Glutamatergic neuron (in vitro differentiated cells): Measurements from ENCODE around the gene IL16. TPM values are rescaled to one million over a fixed set of nuclear protein-coding genes. Genes with fewer than 3 reads are reported as not detected.

Experiments
- DNase-seq: peaks from one replicate; pipeline ENCODE4 v3.0.0; 2022
- H3K27ac Mint-ChIP-seq: one replicate; pipeline ENCODE4 v1.8.0; 2020; ENCODE audit warnings: mild to moderate bottlenecking, mixed read lengths, inconsistent platforms; ENCODE audit not compliant: unreplicated experiment
- H3K27me3 Mint-ChIP-seq: one replicate; pipeline ENCODE4 v1.8.0; 2020; ENCODE audit warnings: mild to moderate bottlenecking, moderate library complexity, mixed read lengths, inconsistent platforms; ENCODE audit not compliant: unreplicated experiment
- H3K36me3 Mint-ChIP-seq: one replicate; pipeline ENCODE4 v1.8.0; 2020; ENCODE audit warnings: mild to moderate bottlenecking, mixed read lengths, inconsistent platforms; ENCODE audit not compliant: unreplicated experiment
- H3K4me1 Mint-ChIP-seq: one replicate; pipeline ENCODE4 v1.8.0; 2020; ENCODE audit warnings: mild to moderate bottlenecking, low read depth, mixed read lengths, inconsistent platforms; ENCODE audit not compliant: unreplicated experiment
- H3K4me3 Mint-ChIP-seq: one replicate; pipeline ENCODE4 v1.8.0; 2020; ENCODE audit warnings: mild to moderate bottlenecking, mixed read lengths, inconsistent platforms; ENCODE audit not compliant: unreplicated experiment
- H3K9me3 Mint-ChIP-seq: one replicate; pipeline ENCODE4 v1.8.0; 2020; ENCODE audit warnings: mild to moderate bottlenecking, moderate library complexity, mixed read lengths, inconsistent platforms; ENCODE audit not compliant: unreplicated experiment
- CTCF ChIP-seq: fragments of 200-600 bp; sonication (generic); IDR thresholded peaks from one replicate; pipeline ENCODE4 v1.5.0; 2021; ENCODE audit not compliant: partially characterized antibody, unreplicated experiment
- total RNA-seq: library from RNA; stranded (reverse); fragmentation: NEBNext Ultra II Directional; extraction: Animal tissue kit (Norgen Biotek cat#: 25700); gene quantifications from one replicate; pipeline ENCODE4 v1.2.1, GENCODE V29; 2021; ENCODE audit not compliant: unreplicated experiment

Gene IL16
- total RNA-seq, 1 donor from 2014 or later: 0.27 TPM

GRCh38 chr15:81336568-81336967, 139.9 kb downstream of the IL16 start:
- Mint-ChIP-seq H3K27me3 (peaks cover 3% of the 10 kb centered on the region), H3K4me1 (peaks cover 14% of the 10 kb centered on the region), H3K36me3 (no peaks in the 10 kb centered on the region), H3K4me3 (no peak overlapping the region), H3K27ac (no peak overlapping the region), H3K9me3 (peaks cover 2% of the 10 kb centered on the region)
- no peak for TF ChIP-seq CTCF
- DNase-seq: no peak

- peaks cover 14% of the 10 kb centered on the region for H3K4me1 Mint-ChIP-seq
- no peak for TF ChIP-seq CTCF
- peaks cover 2% of the 10 kb centered on the region for H3K27me3 Mint-ChIP-seq
- no peak overlapping the region for H3K4me3 Mint-ChIP-seq
- DNase-seq: no peak
- H3K9me3 Mint-ChIP-seq: peaks cover 2% of the 10 kb centered on the region
- no peak overlapping the region for H3K27ac Mint-ChIP-seq
- no peaks in the 10 kb centered on the region for H3K36me3 Mint-ChIP-seq
Measured at GRCh38 chr15:81337241-81337640, 140.6 kb downstream of the IL16 start.

GRCh38 chr15:81337713-81338157, 141.1 kb downstream of the IL16 start:
- Mint-ChIP-seq H3K36me3 (no peaks in the 10 kb centered on the region), H3K4me3 (no peak overlapping the region), H3K4me1 (peaks cover 14% of the 10 kb centered on the region), H3K9me3 (peaks cover 2% of the 10 kb centered on the region), H3K27ac (no peak overlapping the region), H3K27me3 (peaks cover 2% of the 10 kb centered on the region)
- no peak for TF ChIP-seq CTCF
- no peak for DNase-seq

DNA sequence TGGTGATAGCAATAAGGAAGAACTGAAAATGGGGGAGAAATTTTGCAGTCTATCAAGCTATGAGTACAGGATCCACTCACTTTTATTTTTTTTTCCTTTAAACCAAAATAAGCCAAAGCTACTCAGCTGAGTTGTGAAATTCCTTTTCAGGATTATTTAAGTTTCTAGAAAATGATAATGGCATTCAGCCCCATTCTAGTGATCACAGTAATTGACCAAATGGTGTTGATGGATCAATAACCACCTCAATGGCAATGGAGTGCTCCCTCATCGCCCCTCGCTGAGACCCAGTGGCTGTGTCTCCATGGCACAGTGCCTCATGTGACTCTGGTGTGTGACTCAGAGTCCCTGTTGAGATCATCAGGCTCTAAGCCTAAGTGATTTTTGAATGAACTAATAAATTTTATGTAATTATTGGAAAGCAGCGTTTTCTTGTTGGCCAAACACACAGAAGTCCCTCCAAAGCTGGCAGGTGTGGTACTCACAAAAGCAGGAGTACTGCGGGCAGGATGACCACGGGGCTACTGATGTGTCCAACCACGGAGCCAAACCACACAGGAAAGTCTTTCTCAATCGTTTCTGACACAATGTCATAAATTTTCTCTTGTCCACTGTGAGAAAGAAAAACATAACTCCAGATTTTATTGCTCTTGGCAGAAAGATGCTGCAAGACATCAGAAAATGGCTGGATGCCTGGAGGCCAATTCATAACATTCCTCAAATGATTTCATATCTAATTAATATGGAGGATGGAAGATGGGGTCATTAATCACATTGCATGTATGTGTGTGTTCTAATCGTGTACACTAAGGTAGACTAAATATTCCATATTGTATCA, 141.7 kb downstream of the IL16 start:
- DNase-seq: no peak
- no peak for TF ChIP-seq CTCF
- Mint-ChIP-seq H3K9me3 (peaks cover 2% of the 10 kb centered on the region), H3K27ac (no peak overlapping the region), H3K4me1 (peaks cover 14% of the 10 kb centered on the region), H3K36me3 (no peaks in the 10 kb centered on the region), H3K27me3 (peaks cover 2% of the 10 kb centered on the region), H3K4me3 (no peak overlapping the region)

- no peak for DNase-seq
- Mint-ChIP-seq H3K9me3 (peaks cover 2% of the 10 kb centered on the region), H3K27ac (no peak overlapping the region), H3K36me3 (no peaks in the 10 kb centered on the region), H3K4me1 (peaks cover 13% of the 10 kb centered on the region), H3K27me3 (peaks cover 2% of the 10 kb centered on the region), H3K4me3 (no peak overlapping the region)
- TF ChIP-seq CTCF: no peak
Measured at GRCh38 chr15:81339321-81339720, 142.6 kb downstream of the IL16 start.
